Activated CD4-positive, alpha-beta T cell treated with anti-CD3 and anti-CD28 coated beads, Interleukin-2, amount 10 ng/mL, durations not matched to agents 7 days and 5 days (primary cell): Measurements from ENCODE around the gene CAPS2. TPM values are rescaled to one million over a fixed set of nuclear protein-coding genes. Genes with fewer than 3 reads are reported as not detected.

Source experiments
- CTCF ChIA-PET: fragments of 350-600 bp; sonication (Branson Sonifier 250); formaldehyde crosslinking; loops from one replicate; lab custom pipeline; 2021; ENCODE audit warnings: antibody characterized with exemption; lab: Charles Lee
- POLR2A ChIA-PET: fragments of 350-600 bp; sonication (Branson Sonifier 250); formaldehyde crosslinking; loops from one replicate; lab custom pipeline; 2021; ENCODE audit warnings: antibody characterized with exemption; lab: Charles Lee
- DNase-seq: peaks from one replicate; pipeline ENCODE4 v3.0.0-alpha.2; 2020
- H3K27ac Mint-ChIP-seq: one replicate; pipeline ENCODE4 v1.8.0; 2021; ENCODE audit warnings: mild to moderate bottlenecking, moderate library complexity, mixed read lengths
- H3K27me3 Mint-ChIP-seq: one replicate; pipeline ENCODE4 v1.8.0; 2021; ENCODE audit warnings: mixed read lengths
- H3K36me3 Mint-ChIP-seq: one replicate; pipeline ENCODE4 v1.8.0; 2021; ENCODE audit warnings: low read depth, mixed read lengths
- H3K4me1 Mint-ChIP-seq: one replicate; pipeline ENCODE4 v1.8.0; 2021; ENCODE audit warnings: mixed read lengths
- H3K4me3 Mint-ChIP-seq: one replicate; pipeline ENCODE4 v1.8.0; 2021; ENCODE audit warnings: mild to moderate bottlenecking, moderate library complexity, mixed read lengths
- H3K9me3 Mint-ChIP-seq: one replicate; pipeline ENCODE4 v1.8.0; 2021; ENCODE audit warnings: mixed read lengths
- total RNA-seq, 2 experiments: library from RNA; stranded (reverse); gene quantifications; one replicate each; pipeline ENCODE4 v1.2.3, GENCODE V29; 2021

CAPS2 gene
- total RNA-seq, 2 experiments from 2014 or later, result 1.3 to 2.1 TPM

GRCh38 chr12:75294336-75294735, 35.8 kb downstream of the CAPS2 start:
- Mint-ChIP-seq H3K4me3 (no peak overlapping the region), H3K9me3 (no peaks in the 10 kb centered on the region), H3K4me1 (no peaks in the 10 kb centered on the region), H3K27me3 (no peaks in the 10 kb centered on the region), H3K27ac (no peak overlapping the region), H3K36me3 (no peaks in the 10 kb centered on the region)
- DNase-seq, result no peak
- CTCF ChIA-PET, result no interaction called here
- POLR2A ChIA-PET, result no interaction called here

GRCh38 chr12:75291014-75291413, 39.1 kb downstream of the CAPS2 start:
- CTCF ChIA-PET, result no interaction called here
- Mint-ChIP-seq H3K27ac (no peak overlapping the region), H3K36me3 (no peaks in the 10 kb centered on the region), H3K4me1 (no peaks in the 10 kb centered on the region), H3K9me3 (no peaks in the 10 kb centered on the region), H3K4me3 (no peak overlapping the region), H3K27me3 (no peaks in the 10 kb centered on the region)
- no peak for DNase-seq
- POLR2A ChIA-PET, result no interaction called here

GRCh38 chr12:75289753-75290152, 40.4 kb downstream of the CAPS2 start:
- Mint-ChIP-seq H3K9me3 (no peaks in the 10 kb centered on the region), H3K4me3 (no peak overlapping the region), H3K4me1 (no peaks in the 10 kb centered on the region), H3K36me3 (no peaks in the 10 kb centered on the region), H3K27ac (no peak overlapping the region), H3K27me3 (no peaks in the 10 kb centered on the region)
- ChIA-PET POLR2A (no interaction called here), CTCF (no interaction called here)
- DNase-seq, result no peak

GRCh38 chr12:75288860-75289259, 41.3 kb downstream of the CAPS2 start:
- Mint-ChIP-seq H3K27ac (no peak overlapping the region), H3K36me3 (no peaks in the 10 kb centered on the region), H3K4me1 (no peaks in the 10 kb centered on the region), H3K27me3 (no peaks in the 10 kb centered on the region), H3K4me3 (no peak overlapping the region), H3K9me3 (no peaks in the 10 kb centered on the region)
- POLR2A ChIA-PET, result no interaction called here
- CTCF ChIA-PET, result no interaction called here
- DNase-seq, result no peak

- Mint-ChIP-seq H3K9me3 (no peaks in the 10 kb centered on the region), H3K27me3 (no peaks in the 10 kb centered on the region), H3K27ac (no peak overlapping the region), H3K36me3 (no peaks in the 10 kb centered on the region), H3K4me1 (no peaks in the 10 kb centered on the region), H3K4me3 (no peak overlapping the region)
- DNase-seq, result no peak
- CTCF ChIA-PET, result no interaction called here
- POLR2A ChIA-PET, result no interaction called here
Measured at GRCh38 chr12:75275702-75276101, 54.4 kb downstream of the CAPS2 start.

- no peak for DNase-seq
- no peaks in the 10 kb centered on the region for H3K4me1 Mint-ChIP-seq
- ChIA-PET POLR2A (no interaction called here), CTCF (no interaction called here)
- no peaks in the 10 kb centered on the region for H3K36me3 Mint-ChIP-seq
- no peaks in the 10 kb centered on the region for H3K9me3 Mint-ChIP-seq
- H3K4me3 Mint-ChIP-seq, result no peak overlapping the region
- H3K27me3 Mint-ChIP-seq, result peaks cover 2% of the 10 kb centered on the region
- no peak overlapping the region for H3K27ac Mint-ChIP-seq
Measured at GRCh38 chr12:75271576-75271975, 58.5 kb downstream of the CAPS2 start.

GRCh38 chr12:75270157-75270556, 60.0 kb downstream of the CAPS2 start:
- Mint-ChIP-seq H3K4me3 (no peak overlapping the region), H3K36me3 (no peaks in the 10 kb centered on the region), H3K27ac (no peak overlapping the region), H3K4me1 (no peaks in the 10 kb centered on the region), H3K9me3 (peaks cover 3% of the 10 kb centered on the region), H3K27me3 (peaks cover 4% of the 10 kb centered on the region)
- DNase-seq, result no peak
- CTCF ChIA-PET, result no interaction called here
- POLR2A ChIA-PET, result no interaction called here

- no peaks in the 10 kb centered on the region for H3K36me3 Mint-ChIP-seq
- DNase-seq, result no peak
- peaks cover 7% of the 10 kb centered on the region for H3K27me3 Mint-ChIP-seq
- CTCF ChIA-PET, result interaction anchor here (0.6 kb wide), 1 partner anchor 1732 kb away, joined by 5 read pairs; no protein-coding TSS in a partner anchor
- no peaks in the 10 kb centered on the region for H3K4me1 Mint-ChIP-seq
- peaks cover 3% of the 10 kb centered on the region for H3K9me3 Mint-ChIP-seq
- POLR2A ChIA-PET, result no interaction called here
- no peak overlapping the region for H3K4me3 Mint-ChIP-seq
- H3K27ac Mint-ChIP-seq, result no peak overlapping the region
Measured at GRCh38 chr12:75269209-75269608, 60.9 kb downstream of the CAPS2 start.

- no peak overlapping the region for H3K4me3 Mint-ChIP-seq
- H3K27me3 Mint-ChIP-seq, result peaks cover 2% of the 10 kb centered on the region
- no peaks in the 10 kb centered on the region for H3K36me3 Mint-ChIP-seq
- no peak overlapping the region for H3K27ac Mint-ChIP-seq
- H3K4me1 Mint-ChIP-seq, result peaks cover 16% of the 10 kb centered on the region
- ChIA-PET CTCF (no interaction called here), POLR2A (no interaction called here)
- no peak for DNase-seq
- H3K9me3 Mint-ChIP-seq, result peaks cover under 1% of the 10 kb centered on the region
Measured at GRCh38 chr12:75260316-75260715, 69.8 kb downstream of the CAPS2 start.

- Mint-ChIP-seq H3K27ac (no peak overlapping the region), H3K4me1 (peaks cover 16% of the 10 kb centered on the region), H3K9me3 (no peaks in the 10 kb centered on the region), H3K27me3 (no peaks in the 10 kb centered on the region), H3K36me3 (no peaks in the 10 kb centered on the region), H3K4me3 (no peak overlapping the region)
- ChIA-PET CTCF (no interaction called here), POLR2A (no interaction called here)
- DNase-seq, result no peak
Measured at GRCh38 chr12:75259143-75259542, 71.0 kb downstream of the CAPS2 start.

GRCh38 chr12:75257510-75257909, 72.6 kb downstream of the CAPS2 start:
- H3K9me3 Mint-ChIP-seq, result no peaks in the 10 kb centered on the region
- ChIA-PET CTCF (no interaction called here), POLR2A (no interaction called here)
- no peaks in the 10 kb centered on the region for H3K27me3 Mint-ChIP-seq
- H3K4me3 Mint-ChIP-seq, result no peak overlapping the region
- H3K36me3 Mint-ChIP-seq, result no peaks in the 10 kb centered on the region
- DNase-seq, result peak; percentile 12
- H3K27ac Mint-ChIP-seq, result no peak overlapping the region
- H3K4me1 Mint-ChIP-seq, result peaks cover 16% of the 10 kb centered on the region

GRCh38 chr12:75245108-75245507, 85.0 kb downstream of the CAPS2 start:
- H3K4me1 Mint-ChIP-seq, result no peaks in the 10 kb centered on the region
- H3K27ac Mint-ChIP-seq, result no peak overlapping the region
- ChIA-PET POLR2A (no interaction called here), CTCF (interaction anchor here (0.9 kb wide), 1 partner anchor 237 kb away, joined by 3 read pairs; no protein-coding TSS in a partner anchor)
- H3K9me3 Mint-ChIP-seq, result no peaks in the 10 kb centered on the region
- H3K27me3 Mint-ChIP-seq, result no peaks in the 10 kb centered on the region
- no peak for DNase-seq
- H3K36me3 Mint-ChIP-seq, result no peaks in the 10 kb centered on the region
- H3K4me3 Mint-ChIP-seq, result no peak overlapping the region

GRCh38 chr12:75239987-75240386, 90.1 kb downstream of the CAPS2 start:
- H3K36me3 Mint-ChIP-seq, result no peaks in the 10 kb centered on the region
- H3K27me3 Mint-ChIP-seq, result no peaks in the 10 kb centered on the region
- H3K4me3 Mint-ChIP-seq, result no peak overlapping the region
- ChIA-PET POLR2A (no interaction called here), CTCF (no interaction called here)
- H3K9me3 Mint-ChIP-seq, result no peaks in the 10 kb centered on the region
- no peak overlapping the region for H3K27ac Mint-ChIP-seq
- no peaks in the 10 kb centered on the region for H3K4me1 Mint-ChIP-seq
- DNase-seq, result no peak

GRCh38 chr12:75236206-75236605, 93.9 kb downstream of the CAPS2 start:
- DNase-seq, result no peak
- Mint-ChIP-seq H3K4me3 (no peak overlapping the region), H3K36me3 (no peaks in the 10 kb centered on the region), H3K27ac (no peak overlapping the region), H3K9me3 (no peaks in the 10 kb centered on the region), H3K27me3 (no peaks in the 10 kb centered on the region), H3K4me1 (no peaks in the 10 kb centered on the region)
- ChIA-PET CTCF (interaction anchor here (0.6 kb wide), 1 partner anchor 217 kb away, joined by 3 read pairs; no protein-coding TSS in a partner anchor), POLR2A (no interaction called here)
